Right lobe of liver (tissue), 6 donors: ENCODE data around the gene SLC34A3. TPM values are rescaled to one million over a fixed set of nuclear protein-coding genes. Genes with fewer than 3 reads are reported as not detected.

Source experiments
- ATAC-seq, 4 donors: fragments of 200-7000 bp; cut with Tn5 transposase; one replicate each; pipeline ENCODE4 v1.9.1; 2020; ENCODE audit warnings: mild to moderate bottlenecking in 4 of 4, moderate library complexity in 4 of 4
- DNase-seq, 3 donors: peaks; one replicate each; pipeline ENCODE4 v3.0.0-alpha.2; 2020
- H3K27ac ChIP-seq, 3 donors: fragments of 200-600 bp; one replicate each; pipeline ENCODE4 v1.8.0; 2022
- H3K27me3 ChIP-seq, 2 donors: fragments of 200-600 bp; one replicate each; pipeline ENCODE4 v1.8.0; 2022
- H3K36me3 ChIP-seq, 4 donors: fragments of 200-600 bp; sonication (generic) in 1 of 4; one replicate each; pipeline versions ENCODE4 v1.5.1 to v1.8.0; 2017 to 2022; ENCODE audit warnings: control low read depth in 1 of 4
- H3K4me1 ChIP-seq, 4 donors: fragments of 200-600 bp; sonication (generic) in 1 of 4; one replicate each; pipeline versions ENCODE4 v1.5.1 to v1.8.0; 2017 to 2022; ENCODE audit warnings: control low read depth in 1 of 4
- H3K4me3 ChIP-seq, 3 donors: fragments of 200-600 bp; one replicate each; pipeline ENCODE4 v1.8.0; 2022
- H3K9me3 ChIP-seq, 4 donors: fragments of 200-600 bp; sonication (generic) in 1 of 4; one replicate each; pipeline versions ENCODE4 v1.5.1 to v1.8.0; 2017 to 2022; ENCODE audit warnings: control low read depth in 1 of 4
- POLR2A ChIP-seq: fragments of 450-650 bp; IDR thresholded peaks from one replicate; pipeline ENCODE4 v1.6.1; 2017; ENCODE audit warnings: antibody characterized with exemption, mild to moderate bottlenecking
- WGBS: methylation state at CpG from one replicate; pipeline ENCODE4 v1.1.6; 2018; ENCODE audit warnings: low coverage, low lambda C conversion rate; ENCODE audit not compliant: insufficient coverage; ENCODE audit errors: missing lambda C conversion rate; 5-methylcytosine and 5-hydroxymethylcytosine counted together
- intact Hi-C, 2 donors: fragments of 100-400 bp; cut with DNase I; formaldehyde crosslinking; loops; one replicate each; pipeline versions ENCODE4 v1.11.2 to v1.14.1; 2022
- long read RNA-seq: library from polyadenylated mRNA; unstranded; transcript quantifications from one replicate; pipeline ENCODE4 v2.0.0, GENCODE V29; 2019
- total RNA-seq, 6 experiments: library from RNA; depleted of rRNA in 2 of 6; stranded (reverse); fragments of >200 nt in 2 of 6; fragmentation: NEBNext Ultra II Directional in 3 of 6; extraction: Animal tissue kit (Norgen Biotek cat#: 25700) in 3 of 6; gene quantifications; one replicate each; pipeline versions ENCODE4 v1.1.0 to v1.2.4, GENCODE V29; 2016 to 2023
- TF ChIP-seq, protein P1 (sequence below), 4 donors: fragments of 200-600 bp in 3 of 4; fragments of 450-650 bp in 1 of 4; IDR thresholded peaks; one replicate each; pipeline versions ENCODE4 v1.5.1 to v1.8.0; 2016 to 2022; ENCODE audit warnings: antibody characterized with exemption in 4 of 4, mild to moderate bottlenecking in 2 of 4
- donor health status: DM: no; HTN: yes; CAD: no.
- donor health status: DM: no; HTN: no; CAD: no.
- donor health status: DM: no; HTN: no; CAD: no.
- donor health status: DM: no; HTN: yes; CAD: no.
- donor health status: DM: no; HTN: yes; CAD: no.

Gene SLC34A3
- total RNA-seq: not detected
- long read RNA-seq: 0 reads

DNA sequence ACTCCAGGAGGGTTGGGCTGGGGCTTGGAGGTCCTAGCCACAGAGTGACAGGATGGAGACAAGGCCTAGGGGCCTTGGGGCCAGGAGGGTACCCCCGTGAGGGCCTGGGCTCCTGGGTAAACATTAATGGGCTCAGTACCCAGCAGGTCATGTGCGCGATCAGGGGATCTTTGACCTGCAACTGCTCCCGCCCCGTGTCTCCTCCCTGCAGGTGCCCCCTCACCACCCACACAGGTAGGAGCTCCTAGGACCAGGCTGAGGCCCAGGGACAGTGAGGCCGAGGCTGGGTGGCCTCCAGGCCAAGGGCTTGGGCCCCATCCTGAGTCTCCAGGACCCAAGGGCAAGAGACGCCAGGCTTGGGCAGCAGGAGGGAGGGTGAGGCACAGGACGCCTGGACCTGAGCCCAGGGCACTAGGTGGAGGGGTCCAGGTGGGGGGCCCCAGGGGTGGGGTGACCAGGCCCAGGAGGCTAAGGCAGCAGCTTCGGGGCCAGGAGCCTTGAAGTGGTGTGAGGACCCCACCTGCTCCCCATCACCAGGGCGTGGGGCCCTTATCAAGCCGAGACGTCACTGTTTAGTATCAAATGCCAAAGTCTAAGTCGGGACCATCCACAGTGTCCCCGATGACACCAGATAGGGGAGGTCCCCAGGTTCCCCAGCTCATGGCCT lies at the start of gene SLC34A3:
Gene SLC34A3 (plus strand): TSS at position 197 of the 667 bp plus-strand sequence. CDS start 802 bp downstream, outside the sequence.
- DNase-seq (no peak), ATAC-seq (no peak)
- TF ChIP-seq POLR2A: no peak
- TF ChIP-seq, protein P1, sequence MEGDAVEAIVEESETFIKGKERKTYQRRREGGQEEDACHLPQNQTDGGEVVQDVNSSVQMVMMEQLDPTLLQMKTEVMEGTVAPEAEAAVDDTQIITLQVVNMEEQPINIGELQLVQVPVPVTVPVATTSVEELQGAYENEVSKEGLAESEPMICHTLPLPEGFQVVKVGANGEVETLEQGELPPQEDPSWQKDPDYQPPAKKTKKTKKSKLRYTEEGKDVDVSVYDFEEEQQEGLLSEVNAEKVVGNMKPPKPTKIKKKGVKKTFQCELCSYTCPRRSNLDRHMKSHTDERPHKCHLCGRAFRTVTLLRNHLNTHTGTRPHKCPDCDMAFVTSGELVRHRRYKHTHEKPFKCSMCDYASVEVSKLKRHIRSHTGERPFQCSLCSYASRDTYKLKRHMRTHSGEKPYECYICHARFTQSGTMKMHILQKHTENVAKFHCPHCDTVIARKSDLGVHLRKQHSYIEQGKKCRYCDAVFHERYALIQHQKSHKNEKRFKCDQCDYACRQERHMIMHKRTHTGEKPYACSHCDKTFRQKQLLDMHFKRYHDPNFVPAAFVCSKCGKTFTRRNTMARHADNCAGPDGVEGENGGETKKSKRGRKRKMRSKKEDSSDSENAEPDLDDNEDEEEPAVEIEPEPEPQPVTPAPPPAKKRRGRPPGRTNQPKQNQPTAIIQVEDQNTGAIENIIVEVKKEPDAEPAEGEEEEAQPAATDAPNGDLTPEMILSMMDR (IDR thresholded peaks at IDR 0.05): no peak
- intact Hi-C loops: loop anchor here (5.0 to 10.0 kb wide), 4 partner anchors 46 to 114 kb away; partner anchors contain the start of genes ANAPC2 (in 1 of the 2) and SSNA1 (in 1 of the 2)
- H3K27ac ChIP-seq: no peak within 1 kb of the TSS
- H3K27me3 ChIP-seq: no peaks in the 10 kb centered on the region
- H3K4me1 ChIP-seq: peaks cover 0 to 3% (median 0%) of the 10 kb centered on the region in 4 donors
- H3K9me3 ChIP-seq: no peaks in the 10 kb centered on the region
- H3K36me3 ChIP-seq: no peaks in the 10 kb centered on the region
- no CpG with 5 or more reads among the region's 14 CpGs for WGBS
- H3K4me3 ChIP-seq: no peak within 1 kb of the TSS

DNA sequence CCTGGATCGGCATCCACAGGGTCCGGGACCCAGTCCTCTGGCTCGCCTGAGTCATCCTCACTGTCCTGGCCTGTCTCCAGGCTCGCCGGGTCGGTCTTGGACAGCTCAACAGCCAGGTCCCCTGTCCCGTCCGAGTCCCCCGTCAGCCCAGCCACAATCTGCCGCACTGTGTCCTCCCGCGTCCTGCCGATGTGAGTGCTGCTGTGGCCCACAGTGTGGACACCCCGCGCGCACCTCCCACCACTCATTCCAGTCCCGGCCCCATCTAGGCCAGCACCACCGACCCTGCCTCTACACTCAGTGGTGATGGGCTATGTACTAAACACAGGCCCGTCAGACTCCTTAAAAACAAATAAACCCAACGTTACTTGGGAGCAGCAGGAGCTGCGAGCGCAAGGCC lies 49.0 kb upstream of the SLC34A3 start:
- DNase-seq: no peak
- TF ChIP-seq, protein P1 (IDR thresholded peaks at IDR 0.05): no peak
- no peak for TF ChIP-seq POLR2A
- intact Hi-C loops: loop anchor here in 1 of 2 donors (10.0 kb wide), 1 partner anchor 53 kb away; the partner anchor contains the start of gene SLC34A3
- WGBS: 72% methylated on average over 5 of the region's 22 CpGs
- H3K27me3 ChIP-seq: no peaks in the 10 kb centered on the region
- H3K9me3 ChIP-seq: no peaks in the 10 kb centered on the region
- no peak overlapping the region for H3K27ac ChIP-seq
- H3K4me3 ChIP-seq: no peak overlapping the region
- H3K36me3 ChIP-seq: peaks cover 0 to 42% (median 20%) of the 10 kb centered on the region in 4 donors
- ATAC-seq: no peak
- H3K4me1 ChIP-seq: peaks cover 0 to 3% (median 2%) of the 10 kb centered on the region in 4 donors

DNA sequence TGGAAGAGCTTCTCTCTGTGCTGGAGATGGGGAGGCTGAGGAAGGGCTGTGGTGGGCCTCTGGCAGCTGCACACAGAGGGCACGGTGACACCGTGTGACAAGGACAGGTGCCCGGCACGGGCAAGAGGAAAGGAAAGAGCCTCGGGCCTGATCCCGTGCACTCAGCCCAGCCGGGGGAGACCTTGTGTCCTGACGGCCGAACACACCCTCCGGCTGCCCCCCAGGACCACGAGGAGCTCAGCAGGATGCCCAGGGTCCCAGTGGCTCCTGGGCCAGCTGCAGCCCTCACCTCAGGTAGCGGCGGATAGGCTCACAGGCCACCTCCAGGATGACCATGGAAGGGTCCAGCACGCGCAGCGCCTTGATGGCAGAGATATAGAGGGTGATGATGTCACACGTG lies 47.9 kb upstream of the SLC34A3 start:
- no peak for TF ChIP-seq POLR2A
- TF ChIP-seq, protein P1 (IDR thresholded peaks at IDR 0.05): no peak
- Histone ChIP-seq H3K4me1 (peaks cover 0 to 15% (median 7%) of the 10 kb centered on the region in 4 donors), H3K9me3 (no peaks in the 10 kb centered on the region), H3K36me3 (peaks cover 0 to 42% (median 20%) of the 10 kb centered on the region in 4 donors), H3K27me3 (no peaks in the 10 kb centered on the region), H3K27ac (no peak overlapping the region), H3K4me3 (no peak overlapping the region)
- DNase-seq: no peak
- WGBS: 87% methylated on average over 6 of the region's 17 CpGs
- intact Hi-C loops: loop anchor here in 1 of 2 donors (10.0 kb wide), 1 partner anchor 52 kb away; the partner anchor contains the start of gene SLC34A3
- no peak for ATAC-seq

DNA sequence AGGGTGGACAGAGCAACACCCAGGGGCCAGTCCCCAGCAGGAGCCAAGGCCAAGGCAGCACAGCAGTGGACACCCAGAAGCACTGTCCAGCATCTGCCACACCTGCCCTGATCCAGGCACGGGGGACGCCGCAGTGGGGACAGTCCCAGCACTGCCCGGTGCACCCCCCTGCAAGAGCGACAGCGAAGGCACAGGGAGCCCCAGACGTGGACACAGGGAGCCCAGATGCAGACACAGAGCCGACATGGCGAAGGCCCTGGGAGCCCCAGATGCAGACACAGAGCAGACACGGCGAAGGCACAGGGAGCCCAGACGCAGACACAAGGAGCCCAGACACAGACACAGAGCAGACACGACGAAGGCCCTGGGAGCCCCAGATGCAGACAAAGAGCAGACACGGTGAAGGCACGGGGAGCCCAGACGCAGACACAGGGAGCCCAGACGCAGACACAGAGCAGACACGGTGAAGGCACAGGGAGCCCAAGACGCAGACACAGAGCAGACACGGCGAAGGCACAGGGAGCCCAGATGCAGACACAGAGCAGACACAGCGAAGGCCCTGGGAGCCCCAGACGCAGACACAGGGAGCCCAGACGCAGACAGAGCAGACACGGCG lies 46.6 kb upstream of the SLC34A3 start:
- intact Hi-C loops: loop anchor here in 1 of 2 donors (10.0 kb wide), 1 partner anchor 51 kb away; the partner anchor contains the start of gene SLC34A3
- ATAC-seq: no peak
- H3K27me3 ChIP-seq: no peaks in the 10 kb centered on the region
- no peak for TF ChIP-seq POLR2A
- TF ChIP-seq, protein P1 (IDR thresholded peaks at IDR 0.05): no peak
- 88% methylated on average over 13 of the region's 27 CpGs for WGBS
- H3K4me3 ChIP-seq: no peak overlapping the region
- H3K9me3 ChIP-seq: no peaks in the 10 kb centered on the region
- peaks cover 0 to 15% (median 7%) of the 10 kb centered on the region in 4 donors for H3K4me1 ChIP-seq
- no peak for DNase-seq
- H3K36me3 ChIP-seq: peaks cover 0 to 42% (median 20%) of the 10 kb centered on the region in 4 donors
- no peak overlapping the region for H3K27ac ChIP-seq
